ENCODE data around the gene ST3GAL4. TPM values are rescaled to one million over a fixed set of nuclear protein-coding genes. Genes with fewer than 3 reads are reported as not detected.
A peak's percentile ranks its signal among the peaks of the same experiment; 100 is the strongest.

ST3GAL4 gene
- total and polyA plus RNA-seq, 8 donors = 30.2 to 38.8 (median 34.6) TPM

DNA sequence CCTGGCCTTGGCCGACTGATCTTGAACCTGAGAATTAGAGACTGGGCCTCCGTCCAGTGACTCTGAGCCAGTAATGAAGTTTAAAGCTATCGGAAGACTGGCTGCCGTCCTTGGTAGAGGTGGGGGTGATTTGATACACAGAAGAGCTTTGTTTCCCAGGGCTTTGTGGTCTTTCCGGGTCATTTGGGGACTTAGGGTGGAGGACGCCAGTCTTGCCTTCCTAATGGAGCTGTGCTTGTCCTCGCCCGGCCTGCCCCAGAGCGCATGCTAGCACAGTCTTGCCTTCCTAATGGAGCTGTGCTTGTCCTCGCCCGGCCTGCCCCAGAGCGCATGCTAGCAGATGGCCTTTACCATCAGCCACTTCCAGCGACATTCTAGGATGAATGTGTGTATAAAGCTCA, 65.8 kb downstream of the ST3GAL4 start:
- ATAC-seq (no peak), DNase-seq (peak in 1 of 4 donors; percentile 36)
- Histone ChIP-seq H3K36me3 (no peaks in the 10 kb centered on the region), H3K4me3 (no peak overlapping the region), H3K27ac (peak overlapping the region; percentile 24 to 26), H3K9me3 (no peaks in the 10 kb centered on the region), H3K27me3 (no peaks in the 10 kb centered on the region), H3K4me1 (peaks cover 9 to 16% of the 10 kb centered on the region in 2 donors)
- TF ChIP-seq, protein P1, sequence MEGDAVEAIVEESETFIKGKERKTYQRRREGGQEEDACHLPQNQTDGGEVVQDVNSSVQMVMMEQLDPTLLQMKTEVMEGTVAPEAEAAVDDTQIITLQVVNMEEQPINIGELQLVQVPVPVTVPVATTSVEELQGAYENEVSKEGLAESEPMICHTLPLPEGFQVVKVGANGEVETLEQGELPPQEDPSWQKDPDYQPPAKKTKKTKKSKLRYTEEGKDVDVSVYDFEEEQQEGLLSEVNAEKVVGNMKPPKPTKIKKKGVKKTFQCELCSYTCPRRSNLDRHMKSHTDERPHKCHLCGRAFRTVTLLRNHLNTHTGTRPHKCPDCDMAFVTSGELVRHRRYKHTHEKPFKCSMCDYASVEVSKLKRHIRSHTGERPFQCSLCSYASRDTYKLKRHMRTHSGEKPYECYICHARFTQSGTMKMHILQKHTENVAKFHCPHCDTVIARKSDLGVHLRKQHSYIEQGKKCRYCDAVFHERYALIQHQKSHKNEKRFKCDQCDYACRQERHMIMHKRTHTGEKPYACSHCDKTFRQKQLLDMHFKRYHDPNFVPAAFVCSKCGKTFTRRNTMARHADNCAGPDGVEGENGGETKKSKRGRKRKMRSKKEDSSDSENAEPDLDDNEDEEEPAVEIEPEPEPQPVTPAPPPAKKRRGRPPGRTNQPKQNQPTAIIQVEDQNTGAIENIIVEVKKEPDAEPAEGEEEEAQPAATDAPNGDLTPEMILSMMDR (IDR thresholded peaks at IDR 0.05) = no peak
- intact Hi-C loops (cut with DNase I) = no loop called here

DNA sequence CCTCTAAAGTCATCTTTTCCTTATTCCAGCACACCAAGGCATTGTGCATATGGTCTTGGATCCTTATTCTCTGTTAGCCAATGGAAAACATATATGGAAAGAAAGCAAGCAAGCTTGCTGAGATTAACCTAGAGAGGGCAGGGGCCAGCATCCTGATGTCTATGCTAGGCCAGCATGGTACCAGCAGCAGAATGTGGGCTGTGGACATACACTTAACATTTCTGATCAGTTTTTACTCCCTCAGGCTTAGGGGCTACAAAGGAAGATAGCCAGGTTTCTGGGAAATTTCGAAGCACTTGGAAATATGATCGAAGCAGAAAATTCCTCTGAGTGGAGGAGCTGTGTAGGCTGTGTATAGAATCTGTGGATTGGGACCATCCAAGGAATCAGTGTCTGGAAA, 67.0 kb downstream of the ST3GAL4 start:
- H3K4me1 ChIP-seq = peaks cover 5 to 7% of the 10 kb centered on the region in 2 donors
- H3K4me3 ChIP-seq = no peak overlapping the region
- TF ChIP-seq, protein P1 (IDR thresholded peaks at IDR 0.05) = no peak
- no peaks in the 10 kb centered on the region for H3K27me3 ChIP-seq
- ATAC-seq (no peak), DNase-seq (no peak)
- H3K9me3 ChIP-seq = no peaks in the 10 kb centered on the region
- intact Hi-C loops (cut with DNase I) = no loop called here
- no peak overlapping the region for H3K27ac ChIP-seq
- H3K36me3 ChIP-seq = no peaks in the 10 kb centered on the region

DNA sequence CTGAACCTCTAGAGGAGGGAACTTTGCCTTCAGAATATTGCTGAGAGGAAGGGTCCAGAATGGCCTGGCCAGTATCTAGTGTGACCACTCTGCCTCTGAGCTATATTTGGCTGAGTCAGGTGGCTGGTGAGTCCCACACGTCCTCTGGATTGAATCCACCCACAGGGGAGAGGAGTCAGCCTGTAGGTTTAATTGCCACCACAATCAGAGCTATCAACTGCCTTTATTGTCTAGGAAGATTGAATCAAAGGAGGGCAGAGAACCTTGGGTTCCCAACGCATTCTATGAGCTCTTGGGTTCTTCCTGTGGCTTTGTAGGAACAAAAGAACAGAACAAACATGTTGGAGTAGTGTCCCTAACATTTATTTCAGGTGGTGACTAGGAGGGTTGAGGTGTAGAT, 67.7 kb downstream of the ST3GAL4 start:
- DNase-seq (no peak), ATAC-seq (no peak)
- H3K4me1 ChIP-seq = peaks cover 5 to 9% of the 10 kb centered on the region in 2 donors
- H3K9me3 ChIP-seq = no peaks in the 10 kb centered on the region
- intact Hi-C loops (cut with DNase I) = no loop called here
- TF ChIP-seq, protein P1 (IDR thresholded peaks at IDR 0.05) = no peak
- H3K4me3 ChIP-seq = no peak overlapping the region
- no peaks in the 10 kb centered on the region for H3K27me3 ChIP-seq
- H3K36me3 ChIP-seq = no peaks in the 10 kb centered on the region
- H3K27ac ChIP-seq = no peak overlapping the region

DNA sequence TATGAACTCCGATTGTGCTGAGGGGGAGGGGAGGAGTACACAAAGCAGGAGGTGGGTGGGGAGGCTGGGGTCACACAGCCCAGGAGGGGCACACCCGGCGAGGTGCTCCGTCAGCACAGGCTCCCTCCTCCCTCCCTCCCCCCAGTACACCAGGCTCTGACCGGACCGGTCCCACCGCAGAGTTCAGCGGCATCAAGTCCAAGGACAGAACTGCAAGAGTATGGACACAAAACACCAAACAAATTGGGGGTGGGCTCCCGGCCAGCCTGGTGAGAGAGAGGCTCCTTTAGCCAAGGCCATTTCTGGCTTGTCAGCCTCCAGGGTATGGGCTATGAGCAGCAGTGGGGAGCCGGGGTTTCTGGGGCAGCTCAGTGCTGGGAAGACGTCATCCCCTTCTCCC, 68.3 kb downstream of the ST3GAL4 start:
- no peaks in the 10 kb centered on the region for H3K9me3 ChIP-seq
- H3K4me1 ChIP-seq = peaks cover 5 to 9% of the 10 kb centered on the region in 2 donors
- no peak overlapping the region for H3K27ac ChIP-seq
- DNase-seq = no peak
- no peaks in the 10 kb centered on the region for H3K36me3 ChIP-seq
- TF ChIP-seq, protein P1 (IDR thresholded peaks at IDR 0.05) = no peak
- H3K27me3 ChIP-seq = no peaks in the 10 kb centered on the region
- ATAC-seq = no peak
- intact Hi-C loops (cut with DNase I) = no loop called here
- no peak overlapping the region for H3K4me3 ChIP-seq

DNA sequence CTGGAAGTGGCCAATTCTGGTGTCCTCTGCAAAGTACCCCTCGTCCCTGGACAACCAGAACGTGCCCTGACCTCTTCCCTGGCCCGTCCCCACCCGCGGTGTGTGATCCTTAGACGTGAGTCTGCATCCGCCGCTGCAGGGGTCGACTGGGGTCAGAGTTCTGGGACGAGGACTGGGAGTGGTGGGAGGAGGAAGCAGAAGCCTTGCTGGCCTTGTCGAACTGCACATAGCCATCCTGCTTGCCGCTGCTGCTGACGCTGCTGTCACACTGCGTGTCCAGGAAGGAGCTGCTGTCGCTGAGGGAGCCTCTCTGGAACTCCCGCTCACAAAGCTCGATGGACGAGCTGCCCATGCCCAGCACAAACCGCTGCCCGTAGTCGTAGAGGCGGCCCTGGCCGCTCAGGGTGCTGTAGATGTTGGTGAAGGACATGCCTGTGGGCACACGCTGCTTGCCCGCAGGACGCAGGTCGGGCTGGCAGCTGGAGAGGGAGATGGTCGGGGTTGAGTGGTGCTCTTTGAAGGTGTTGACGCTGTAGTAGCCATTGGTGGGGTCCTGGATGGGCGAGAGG, 69.1 kb downstream of the ST3GAL4 start:
- no peak for DNase-seq
- ATAC-seq = no peak
- Histone ChIP-seq H3K27me3 (no peaks in the 10 kb centered on the region), H3K4me1 (peaks cover 5 to 9% of the 10 kb centered on the region in 2 donors), H3K36me3 (no peaks in the 10 kb centered on the region), H3K27ac (no peak overlapping the region), H3K9me3 (no peaks in the 10 kb centered on the region), H3K4me3 (no peak overlapping the region)
- intact Hi-C loops (cut with DNase I) = no loop called here
- TF ChIP-seq, protein P1 (IDR thresholded peaks at IDR 0.05) = no peak

Data from left lung (tissue), 10 donors.